ENCODE results near the gene COL12A1.

The COL12A1 gene

GRCh38 chr6:75142721-75143120, 63.1 kb downstream of the COL12A1 start:
- DNase-seq (ENCODE audit: low spot score): no peak

- no peak for DNase-seq (ENCODE audit: low spot score)
These were observed 70.0 kb downstream of the COL12A1 start for GRCh38 chr6:75135876-75136275.

- peak; percentile 50 for DNase-seq (ENCODE audit: low spot score)
These were observed 70.4 kb downstream of the COL12A1 start for GRCh38 chr6:75135450-75135849.

GRCh38 chr6:75130784-75131183, 75.1 kb downstream of the COL12A1 start:
- DNase-seq (ENCODE audit: low spot score): peak; percentile 20

- peak; percentile 7 for DNase-seq (ENCODE audit: low spot score)
These were observed 76.8 kb downstream of the COL12A1 start for GRCh38 chr6:75128878-75129570.

GRCh38 chr6:75126518-75126917, 79.3 kb downstream of the COL12A1 start:
- DNase-seq (ENCODE audit: low spot score): no peak

GRCh38 chr6:75124983-75125382, 80.9 kb downstream of the COL12A1 start:
- DNase-seq (ENCODE audit: low spot score): no peak

- DNase-seq (ENCODE audit: low spot score): no peak
These were observed 81.8 kb downstream of the COL12A1 start for GRCh38 chr6:75124085-75124484.

GRCh38 chr6:75118925-75119515, 86.8 kb downstream of the COL12A1 start:
- DNase-seq (ENCODE audit: low spot score): no peak

- DNase-seq (ENCODE audit: low spot score): no peak
These were observed 88.2 kb downstream of the COL12A1 start for GRCh38 chr6:75117701-75118100.

- DNase-seq (ENCODE audit: low spot score): no peak
These were observed 88.9 kb downstream of the COL12A1 start for GRCh38 chr6:75116946-75117345.

- DNase-seq (ENCODE audit: low spot score): no peak
These were observed 90.4 kb downstream of the COL12A1 start for GRCh38 chr6:75115481-75115880.

GRCh38 chr6:75114806-75115205, 91.0 kb downstream of the COL12A1 start:
- DNase-seq (ENCODE audit: low spot score): no peak

GRCh38 chr6:75114195-75114594, 91.7 kb downstream of the COL12A1 start:
- DNase-seq (ENCODE audit: low spot score): no peak

GRCh38 chr6:75113446-75113845, 92.4 kb downstream of the COL12A1 start:
- DNase-seq (ENCODE audit: low spot score): no peak

- DNase-seq (ENCODE audit: low spot score): no peak
These were observed 96.1 kb downstream of the COL12A1 start for GRCh38 chr6:75109765-75110164.

GRCh38 chr6:75109022-75109421, 96.8 kb downstream of the COL12A1 start:
- DNase-seq (ENCODE audit: low spot score): no peak

- DNase-seq (ENCODE audit: low spot score): no peak
These were observed 97.4 kb downstream of the COL12A1 start for GRCh38 chr6:75108333-75108974.

GRCh38 chr6:75107913-75108312, 97.9 kb downstream of the COL12A1 start:
- DNase-seq (ENCODE audit: low spot score): no peak

- no peak for DNase-seq (ENCODE audit: low spot score)
These were observed 99.4 kb downstream of the COL12A1 start for GRCh38 chr6:75106426-75106825.

GRCh38 chr6:75103431-75103830, 102.4 kb downstream of the COL12A1 start:
- no peak for DNase-seq (ENCODE audit: low spot score)

- no peak for DNase-seq (ENCODE audit: low spot score)
These were observed 103.6 kb downstream of the COL12A1 start for GRCh38 chr6:75102301-75102700.

- DNase-seq (ENCODE audit: low spot score): peak; percentile 19
These were observed 104.0 kb downstream of the COL12A1 start for GRCh38 chr6:75101896-75102295.
